Fibroblast of skin of left quadriceps (primary cell): ENCODE results near the gene IFT20.

Source experiments
- DNase-seq, 2 experiments: peaks; one replicate each; pipeline ENCODE4 v3.0.0-alpha.2; 2013; ENCODE audit warnings: low read depth in 2 of 2

Gene IFT20, protein sequence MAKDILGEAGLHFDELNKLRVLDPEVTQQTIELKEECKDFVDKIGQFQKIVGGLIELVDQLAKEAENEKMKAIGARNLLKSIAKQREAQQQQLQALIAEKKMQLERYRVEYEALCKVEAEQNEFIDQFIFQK

GRCh38 chr17:28335201-28335958, at the start of gene IFT20, which contains the start of gene TNFAIP1:
IFT20 (minus strand) TSS chr17:28335472; CDS start chr17:28331985, 3,487 bp downstream.
TNFAIP1 (plus strand) TSS chr17:28335761; CDS start chr17:28339522, 3,761 bp downstream.
- DNase-seq = peak; percentile 99 to 100

DNA sequence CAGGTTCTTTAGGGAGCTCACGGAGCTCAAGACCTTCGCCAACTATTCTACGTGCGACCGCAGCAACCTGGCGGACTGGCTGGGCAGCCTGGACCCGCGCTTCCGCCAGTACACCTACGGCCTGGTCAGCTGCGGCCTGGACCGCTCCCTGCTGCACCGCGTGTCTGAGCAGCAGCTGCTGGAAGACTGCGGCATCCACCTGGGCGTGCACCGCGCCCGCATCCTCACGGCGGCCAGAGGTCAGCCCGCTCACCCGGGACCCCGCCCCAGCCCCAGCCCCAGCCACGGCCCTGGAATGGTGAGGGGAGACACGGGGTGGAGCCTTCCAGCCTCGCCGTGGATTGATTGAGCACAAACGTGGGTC, 49.7 kb upstream of the IFT20 start:
- no peak for DNase-seq

- no peak for DNase-seq
These were observed 49.2 kb upstream of the IFT20 start for GRCh38 chr17:28384281-28385036.

DNA sequence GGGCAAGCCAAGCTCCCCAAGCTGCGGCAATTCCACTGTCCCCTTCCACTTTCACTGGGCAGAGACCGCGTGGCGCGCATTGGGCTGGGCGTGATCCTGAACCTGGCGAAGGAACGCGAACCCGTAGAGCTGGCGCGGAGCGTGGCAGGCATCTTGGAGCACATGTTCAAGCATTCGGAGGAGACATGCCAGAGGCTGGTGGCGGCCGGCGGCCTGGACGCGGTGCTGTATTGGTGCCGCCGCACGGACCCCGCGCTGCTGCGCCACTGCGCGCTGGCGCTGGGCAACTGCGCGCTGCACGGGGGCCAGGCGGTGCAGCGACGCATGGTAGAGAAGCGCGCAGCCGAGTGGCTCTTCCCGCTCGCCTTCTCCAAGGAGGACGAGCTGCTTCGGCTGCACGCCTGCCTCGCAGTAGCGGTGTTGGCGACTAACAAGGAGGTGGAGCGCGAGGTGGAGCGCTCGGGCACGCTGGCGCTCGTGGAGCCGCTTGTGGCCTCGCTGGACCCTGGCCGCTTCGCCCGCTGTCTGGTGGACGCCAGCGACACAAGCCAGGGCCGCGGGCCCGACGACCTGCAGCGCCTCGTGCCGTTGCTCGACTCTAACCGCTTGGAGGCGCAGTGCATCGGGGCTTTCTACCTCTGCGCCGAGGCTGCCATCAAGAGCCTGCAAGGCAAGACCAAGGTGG, 46.0 kb upstream of the IFT20 start:
- DNase-seq = no peak

GRCh38 chr17:28379814-28380801, 44.8 kb upstream of the IFT20 start:
- no peak for DNase-seq

- no peak for DNase-seq
These were observed 37.6 kb upstream of the IFT20 start for GRCh38 chr17:28372945-28373274.

DNA sequence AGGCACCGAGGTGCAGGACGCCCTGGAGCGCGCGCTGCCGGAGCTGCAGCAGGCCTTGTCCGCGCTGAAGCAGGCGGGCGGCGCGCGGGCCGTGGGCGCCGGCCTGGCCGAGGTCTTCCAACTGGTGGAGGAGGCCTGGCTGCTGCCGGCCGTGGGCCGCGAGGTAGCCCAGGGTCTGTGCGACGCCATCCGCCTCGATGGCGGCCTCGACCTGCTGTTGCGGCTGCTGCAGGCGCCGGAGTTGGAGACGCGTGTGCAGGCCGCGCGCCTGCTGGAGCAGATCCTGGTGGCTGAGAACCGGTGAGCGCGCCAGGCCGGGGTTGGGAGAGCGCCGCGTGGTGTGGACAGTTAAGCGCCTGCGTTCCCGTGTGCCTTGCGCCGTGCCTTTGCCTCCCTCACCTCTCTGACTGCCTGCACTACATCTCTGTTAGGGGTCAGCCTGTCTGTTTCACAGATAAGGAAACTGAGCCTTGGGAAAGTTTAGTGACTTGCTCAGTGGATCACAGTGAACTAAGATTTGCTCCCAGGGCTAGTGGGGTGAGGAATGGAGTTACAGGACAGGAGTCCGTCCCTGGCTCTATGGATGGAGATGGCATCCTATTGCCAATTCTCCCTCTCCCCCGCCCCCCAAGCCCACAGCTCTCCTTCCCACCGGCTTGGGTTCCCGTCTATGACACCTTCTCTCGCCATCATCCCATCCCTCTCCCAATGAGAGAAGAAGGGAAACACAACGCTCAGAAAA, 37.1 kb upstream of the IFT20 start:
- DNase-seq = no peak

DNA sequence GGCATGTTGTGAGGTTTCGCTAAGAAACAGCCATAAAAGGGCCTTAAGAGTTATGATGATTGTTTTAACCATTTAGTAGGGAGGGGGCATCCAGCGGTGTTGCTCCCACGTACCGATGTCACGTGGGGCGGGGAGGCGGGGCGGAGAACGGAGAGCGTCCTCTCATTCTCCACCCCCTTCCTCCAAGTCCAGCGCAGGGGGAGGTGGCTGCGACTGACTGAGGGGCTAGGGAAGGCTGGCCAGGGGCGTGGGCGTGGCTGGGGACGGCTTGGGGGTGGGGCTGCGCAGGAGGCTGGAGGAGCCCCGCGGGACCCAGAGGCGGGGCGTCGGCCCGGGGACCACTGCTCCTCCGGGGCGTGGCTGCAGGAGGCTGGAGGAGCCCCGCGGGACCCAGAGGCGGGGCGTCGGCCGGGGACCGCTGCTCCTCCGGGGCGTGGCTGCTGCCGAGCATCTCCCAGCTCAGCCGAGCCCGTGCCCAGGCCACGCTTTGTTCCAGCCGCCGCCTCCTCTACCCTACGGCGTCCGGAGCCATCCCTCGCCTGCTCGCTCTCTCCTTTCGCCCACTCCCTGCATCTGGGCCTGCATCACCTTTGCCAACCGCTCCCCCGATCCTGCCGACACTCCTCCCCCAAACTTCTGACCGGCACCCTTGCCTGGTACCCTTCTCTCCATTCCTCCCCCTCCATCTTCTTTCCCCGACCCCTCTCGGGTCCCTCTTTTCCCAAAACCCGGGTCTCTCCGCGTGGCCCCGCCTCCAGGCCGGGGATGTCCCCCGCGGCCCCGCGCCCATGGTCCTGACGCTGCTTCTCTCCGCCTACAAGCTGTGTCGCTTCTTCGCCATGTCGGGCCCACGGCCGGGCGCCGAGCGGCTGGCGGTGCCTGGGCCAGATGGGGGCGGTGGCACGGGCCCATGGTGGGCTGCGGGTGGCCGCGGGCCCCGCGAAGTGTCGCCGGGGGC, 36.3 kb upstream of the IFT20 start, which contains the start of gene SARM1:
SARM1 (plus strand) TSS at position 450 of the 958 bp plus-strand sequence; CDS start at position 789, 339 bp downstream.
- peak; percentile 84 to 85 for DNase-seq

GRCh38 chr17:28370744-28371103, 35.5 kb upstream of the IFT20 start:
- DNase-seq = no peak

DNA sequence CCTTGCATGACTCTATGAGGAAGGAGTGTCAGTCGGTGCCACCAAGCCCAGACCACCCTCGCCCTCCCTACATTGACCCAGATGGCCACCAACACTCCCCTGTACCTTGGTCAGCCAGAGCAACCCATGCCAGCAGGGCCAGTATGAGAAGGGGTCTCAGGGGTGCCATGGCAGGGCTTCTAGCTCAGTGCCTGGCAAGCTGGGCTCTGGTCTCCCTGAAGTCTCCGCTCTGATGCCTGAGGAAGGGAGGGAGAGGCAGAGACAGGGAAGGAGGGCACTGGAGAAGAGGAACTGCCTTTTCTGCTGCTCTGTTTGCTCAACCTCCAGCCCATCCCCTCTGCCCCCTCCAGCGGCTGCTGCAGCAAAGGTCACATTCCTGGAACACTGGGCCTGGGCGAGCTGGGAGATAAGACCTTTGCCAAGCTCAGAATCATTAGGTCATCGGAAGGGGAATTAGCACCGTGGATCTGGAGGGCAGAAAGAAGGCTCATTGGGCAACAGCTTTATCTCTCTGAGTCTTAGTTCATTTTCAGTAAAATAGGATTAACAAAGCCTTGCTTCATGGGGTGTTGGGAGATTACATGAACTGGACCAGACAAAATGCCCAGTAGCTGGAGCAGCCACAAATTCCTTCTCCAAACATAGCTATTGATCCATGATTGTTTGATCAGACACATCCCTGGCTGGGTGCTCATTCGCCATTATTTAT, 34.9 kb upstream of the IFT20 start, which contains the start of gene VTN:
VTN (minus strand) TSS at position 273 of the 709 bp plus-strand sequence; CDS start at position 169, 104 bp downstream.
- DNase-seq = no peak

GRCh38 chr17:28369684-28370034, 34.4 kb upstream of the IFT20 start:
- no peak for DNase-seq

DNA sequence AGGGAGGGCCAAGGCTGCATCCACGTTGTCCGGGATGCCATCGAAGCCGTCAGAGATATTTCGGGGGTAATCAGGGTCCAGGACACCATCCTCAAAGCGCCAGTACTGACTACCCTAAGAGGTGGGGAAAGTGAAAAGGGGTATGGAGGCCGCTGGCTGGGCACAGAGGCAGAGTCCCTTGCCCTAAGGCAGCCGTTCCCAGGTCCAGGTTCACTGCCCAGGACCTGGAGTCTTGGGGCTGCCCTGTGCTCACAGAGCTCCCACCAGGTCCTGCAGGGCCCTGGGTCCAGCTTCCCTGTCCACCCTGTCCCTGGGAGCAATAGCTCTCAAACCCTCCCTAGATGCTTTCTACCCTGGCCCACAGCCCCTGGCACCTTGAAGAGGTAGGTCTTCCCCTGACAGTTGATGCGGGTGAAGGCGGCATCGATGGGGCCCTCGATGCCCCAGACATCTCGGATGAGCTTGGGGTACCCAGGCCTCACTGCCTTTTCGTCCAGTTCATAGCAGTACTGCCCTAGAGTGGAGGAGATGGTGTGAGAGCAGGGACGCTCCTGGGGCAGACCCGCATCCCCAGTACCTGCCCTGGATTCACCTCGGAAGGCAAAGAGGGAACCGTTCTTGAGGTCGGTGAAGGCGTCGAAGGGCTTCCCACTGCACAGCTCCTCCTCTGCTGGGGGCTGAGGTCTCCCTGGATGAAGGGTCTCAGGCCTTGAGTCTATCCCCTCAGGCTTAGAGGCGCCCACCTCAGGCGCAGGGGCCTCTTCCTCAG, 33.8 kb upstream of the IFT20 start:
- no peak for DNase-seq

- DNase-seq = no peak
These were observed 33.1 kb upstream of the IFT20 start for GRCh38 chr17:28368306-28368831.

DNA sequence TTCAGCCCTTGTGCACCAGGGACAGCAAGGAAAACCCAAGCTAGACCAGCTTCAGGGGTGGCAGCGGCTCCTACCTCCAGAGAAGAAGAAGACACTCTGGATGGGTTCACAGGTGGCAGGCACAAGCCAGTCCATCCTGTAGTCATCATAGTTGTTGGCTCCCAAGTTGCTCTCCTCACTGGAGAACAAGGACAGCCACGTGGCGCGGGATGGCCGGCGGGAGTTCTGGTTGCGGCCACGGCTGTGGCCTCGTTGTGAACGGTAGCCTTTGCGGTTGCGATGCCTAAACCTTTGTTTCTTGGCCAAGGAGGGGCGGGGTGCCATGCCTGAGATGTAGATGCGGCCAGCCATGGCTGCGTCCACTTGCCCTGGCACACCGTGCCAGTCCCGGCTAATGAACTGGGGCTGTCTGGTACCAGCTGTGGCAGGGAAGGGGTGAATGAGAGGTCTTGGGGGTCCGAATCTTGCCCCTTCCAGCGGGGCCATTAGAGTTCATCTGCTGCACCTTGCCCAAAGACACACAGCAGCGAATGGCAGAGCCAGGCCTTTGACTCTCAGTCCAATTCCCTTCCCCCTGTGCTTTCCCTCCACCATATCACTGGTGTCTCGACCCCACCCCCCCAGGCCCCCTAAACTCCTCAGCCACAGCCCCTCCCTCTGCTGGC, 32.5 kb upstream of the IFT20 start:
- no peak for DNase-seq

DNA sequence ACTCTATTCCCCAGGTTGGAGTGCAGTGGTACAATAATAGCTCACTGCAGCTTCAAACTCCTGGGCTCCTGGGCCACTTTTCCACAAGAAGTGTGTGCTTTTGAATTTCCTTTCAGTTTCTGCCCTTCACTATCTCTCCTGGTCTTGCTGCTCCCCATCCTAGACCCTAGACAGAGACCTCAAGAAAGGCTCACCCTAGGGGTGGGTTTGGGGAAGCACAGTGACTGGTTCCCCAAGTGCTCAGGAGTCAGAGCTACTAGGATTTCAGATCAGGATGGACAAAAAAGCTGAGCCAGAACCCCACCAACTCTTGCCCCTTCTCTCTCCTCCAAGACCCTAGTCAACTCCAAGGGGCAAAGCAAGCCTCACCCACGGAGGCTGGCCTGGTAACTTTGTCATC, 31.3 kb upstream of the IFT20 start:
- no peak for DNase-seq

DNA sequence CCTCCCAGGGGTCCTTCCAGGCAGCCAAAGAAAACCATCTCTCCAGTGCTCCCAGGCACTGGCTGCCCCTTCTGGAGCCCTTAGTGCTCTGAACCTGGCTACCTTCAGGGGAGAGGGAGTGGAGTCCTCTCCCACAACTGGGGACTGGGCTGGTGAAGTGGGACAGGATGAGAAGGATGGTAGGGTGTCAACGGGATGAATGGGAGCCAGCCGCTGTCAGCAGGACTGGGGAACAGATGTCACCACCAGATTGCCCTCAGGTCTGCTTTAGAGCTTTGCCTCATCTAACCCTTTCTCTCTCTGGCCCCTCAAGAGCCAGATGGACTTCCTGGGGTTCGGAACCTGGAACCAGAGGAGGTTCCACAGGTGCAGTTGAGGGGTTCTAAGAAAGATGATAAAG, 30.2 kb upstream of the IFT20 start:
- no peak for DNase-seq
